Ectodermal cell (in vitro differentiated cells): ENCODE results near the gene TMEM271.

Experiments
- H3K27ac ChIP-seq: 2 replicates; pipeline ENCODE4 v1.7.0; 2013; ENCODE audit warnings: mild to moderate bottlenecking, low read depth, low read length; ENCODE audit not compliant: insufficient read depth, poor library complexity, severe bottlenecking
- H3K27me3 ChIP-seq: 2 replicates; pipeline ENCODE4 v1.7.0; 2013; ENCODE audit warnings: mild to moderate bottlenecking, low read length; ENCODE audit not compliant: insufficient read depth, control insufficient read depth, poor library complexity, severe bottlenecking
- H3K36me3 ChIP-seq: one replicate; pipeline ENCODE4 v1.7.0; 2013; ENCODE audit warnings: low read length; ENCODE audit not compliant: control insufficient read depth, insufficient read depth
- H3K4me1 ChIP-seq: one replicate; pipeline ENCODE4 v1.7.0; 2013; ENCODE audit warnings: low read length; ENCODE audit not compliant: control insufficient read depth, insufficient read depth
- H3K4me3 ChIP-seq: 2 replicates; pipeline ENCODE4 v1.7.0; 2013; ENCODE audit warnings: low read depth, low read length, control low read depth; ENCODE audit not compliant: insufficient read depth
- H3K9me3 ChIP-seq: 2 replicates; pipeline ENCODE4 v1.7.0; 2013; ENCODE audit warnings: mild to moderate bottlenecking, low read length, moderate library complexity; ENCODE audit not compliant: control insufficient read depth
- WGBS, 2 experiments: methylation state at CpG; one replicate each; pipeline ENCODE4 v1.1.7; 2013; ENCODE audit warnings: missing lambda C conversion rate in 2 of 2; 5-methylcytosine and 5-hydroxymethylcytosine counted together

The TMEM271 gene

DNA sequence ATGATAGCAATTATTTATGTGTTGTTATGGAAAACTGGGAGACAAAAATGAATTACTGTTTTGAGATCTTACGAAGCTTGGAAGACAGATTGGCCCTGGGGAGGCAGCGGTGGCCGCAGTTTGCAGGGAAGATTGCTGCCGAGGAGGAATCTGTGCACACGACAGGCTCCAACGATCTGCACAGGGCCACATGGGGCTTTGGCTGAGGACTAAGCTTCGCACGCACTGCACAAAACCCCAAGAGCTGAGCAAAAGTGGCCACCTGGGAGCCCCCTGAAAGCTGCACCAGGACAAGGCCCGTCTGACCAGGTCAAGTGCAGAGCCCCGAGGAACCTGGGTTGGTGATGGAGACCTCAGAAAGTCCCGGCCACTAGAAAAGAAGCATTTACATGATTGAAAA, 44.1 kb upstream of the TMEM271 start:
- Histone ChIP-seq H3K4me1 (peaks cover 17% of the 10 kb centered on the region), H3K4me3 (no peak overlapping the region), H3K27me3 (no peaks in the 10 kb centered on the region), H3K9me3 (no peaks in the 10 kb centered on the region), H3K36me3 (no peaks in the 10 kb centered on the region), H3K27ac (no peak overlapping the region)
- 90 to 91% methylated on average over 11 of the region's 11 CpGs for WGBS, 2 experiments

DNA sequence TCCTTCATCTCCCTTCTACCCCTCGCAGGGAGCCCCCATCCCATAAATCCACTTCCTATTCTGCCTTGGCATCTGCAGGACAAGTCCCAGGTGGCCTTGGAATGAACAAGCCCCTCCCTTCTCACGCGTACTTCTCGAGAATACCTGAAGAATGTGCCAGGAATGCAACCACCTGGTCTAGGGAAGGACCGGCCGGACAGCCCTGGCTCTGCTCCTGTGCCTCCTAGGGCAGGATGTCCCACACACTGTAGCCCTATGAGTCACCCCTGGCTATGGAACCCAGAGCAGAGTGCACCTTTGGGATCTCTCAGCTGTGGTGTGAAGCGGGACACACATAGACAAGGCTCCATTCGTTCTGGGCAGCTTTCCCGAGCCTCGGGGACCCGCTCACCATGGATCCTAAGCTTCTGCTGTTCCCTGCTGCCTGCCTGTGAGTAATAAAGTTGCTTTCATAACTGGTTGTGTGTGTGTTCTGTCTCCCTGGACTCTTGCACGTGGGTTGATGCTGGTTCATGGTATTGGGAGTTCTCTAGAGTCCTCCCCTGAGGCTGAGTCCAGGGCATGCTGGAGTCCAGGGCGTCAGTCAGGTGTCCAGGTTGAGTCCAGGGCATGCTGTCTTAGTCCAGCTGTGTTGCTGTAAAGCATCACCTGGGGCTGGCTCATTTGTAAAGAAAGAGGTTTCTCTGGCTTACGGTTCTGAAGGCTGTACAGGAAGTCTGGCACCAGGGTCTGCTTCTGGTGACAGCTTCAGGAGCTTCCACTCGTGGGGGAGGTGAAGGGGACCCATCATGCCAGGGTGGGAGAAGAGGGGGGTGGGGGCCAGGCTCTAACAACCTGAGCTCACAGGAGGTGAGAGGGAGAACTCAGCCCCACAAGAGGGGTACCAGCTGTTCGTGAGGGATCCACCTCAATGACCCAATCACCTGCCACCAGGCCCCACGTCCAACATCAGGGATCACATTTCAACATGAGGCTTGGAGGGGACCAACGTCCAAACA, 41.8 kb upstream of the TMEM271 start:
- H3K27ac ChIP-seq: no peak overlapping the region
- no peaks in the 10 kb centered on the region for H3K9me3 ChIP-seq
- no peaks in the 10 kb centered on the region for H3K4me1 ChIP-seq
- H3K4me3 ChIP-seq: no peak overlapping the region
- no peaks in the 10 kb centered on the region for H3K36me3 ChIP-seq
- WGBS, 2 experiments: 82% methylated on average over 18 of the region's 18 CpGs
- peaks cover 3% of the 10 kb centered on the region for H3K27me3 ChIP-seq

DNA sequence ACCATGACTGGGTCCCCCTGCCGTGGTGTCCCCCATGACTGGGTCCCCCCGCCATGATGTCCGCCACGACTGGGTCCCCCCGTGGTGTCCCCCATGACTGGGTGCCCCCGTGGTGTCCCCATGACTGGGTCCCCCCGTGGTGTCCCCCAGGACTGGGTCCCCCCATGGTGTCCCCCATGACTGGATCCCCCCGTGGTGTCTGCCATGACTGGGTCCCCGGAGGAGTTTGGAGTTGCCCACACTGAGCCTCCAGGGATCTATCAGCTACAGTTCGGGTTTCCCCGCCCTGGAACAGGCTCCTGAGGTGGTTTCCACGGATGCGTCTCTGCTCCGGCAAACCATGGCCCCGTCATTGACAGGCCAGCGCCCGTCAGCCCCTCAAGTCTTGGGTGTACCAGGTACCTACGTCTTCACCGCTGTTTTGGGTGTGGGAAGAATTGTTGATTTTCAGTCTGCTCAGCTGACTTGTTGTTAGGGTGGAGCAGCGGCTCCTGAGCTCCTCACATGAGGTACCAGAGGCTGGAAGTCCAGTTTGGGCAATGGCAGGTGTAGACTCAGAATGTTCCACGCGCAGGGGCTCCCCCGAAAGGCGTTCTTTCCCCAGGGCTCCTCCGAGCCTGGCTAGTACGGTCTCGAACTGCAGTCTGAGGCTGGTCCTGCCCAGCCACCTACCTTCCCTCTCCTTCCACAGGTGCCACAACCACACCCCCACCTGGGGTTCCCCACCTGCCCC, 41.0 kb upstream of the TMEM271 start:
- H3K9me3 ChIP-seq: no peaks in the 10 kb centered on the region
- no peak overlapping the region for H3K27ac ChIP-seq
- peaks cover 3% of the 10 kb centered on the region for H3K27me3 ChIP-seq
- no peaks in the 10 kb centered on the region for H3K4me1 ChIP-seq
- no peak overlapping the region for H3K4me3 ChIP-seq
- WGBS, 2 experiments: 94 to 95% methylated on average over 27 of the region's 27 CpGs
- no peaks in the 10 kb centered on the region for H3K36me3 ChIP-seq

DNA sequence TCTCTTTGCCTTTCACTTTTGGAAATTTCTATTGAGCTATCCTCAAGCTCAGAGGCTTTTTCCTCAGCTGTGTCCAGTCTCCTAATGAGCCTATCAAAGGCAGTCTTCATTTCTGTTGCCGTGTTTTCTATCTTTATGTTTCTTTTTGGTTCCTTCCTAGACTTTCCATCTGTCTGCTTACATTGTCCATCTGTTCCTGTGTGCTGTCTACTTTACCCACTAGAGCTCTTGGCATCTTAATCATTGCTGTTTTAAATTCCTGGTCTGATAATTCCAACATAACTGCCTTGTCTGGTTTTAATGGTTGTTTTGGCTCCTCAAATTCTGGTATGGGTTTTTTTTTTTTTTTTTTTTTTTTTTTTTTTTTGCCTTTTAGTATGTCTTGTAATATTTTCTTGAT, 40.0 kb upstream of the TMEM271 start:
- no peak overlapping the region for H3K4me3 ChIP-seq
- 87 to 94% methylated on average over 1 of the region's 1 CpG for WGBS, 2 experiments
- no peaks in the 10 kb centered on the region for H3K36me3 ChIP-seq
- H3K4me1 ChIP-seq: no peaks in the 10 kb centered on the region
- no peak overlapping the region for H3K27ac ChIP-seq
- no peaks in the 10 kb centered on the region for H3K9me3 ChIP-seq
- peaks cover 3% of the 10 kb centered on the region for H3K27me3 ChIP-seq

DNA sequence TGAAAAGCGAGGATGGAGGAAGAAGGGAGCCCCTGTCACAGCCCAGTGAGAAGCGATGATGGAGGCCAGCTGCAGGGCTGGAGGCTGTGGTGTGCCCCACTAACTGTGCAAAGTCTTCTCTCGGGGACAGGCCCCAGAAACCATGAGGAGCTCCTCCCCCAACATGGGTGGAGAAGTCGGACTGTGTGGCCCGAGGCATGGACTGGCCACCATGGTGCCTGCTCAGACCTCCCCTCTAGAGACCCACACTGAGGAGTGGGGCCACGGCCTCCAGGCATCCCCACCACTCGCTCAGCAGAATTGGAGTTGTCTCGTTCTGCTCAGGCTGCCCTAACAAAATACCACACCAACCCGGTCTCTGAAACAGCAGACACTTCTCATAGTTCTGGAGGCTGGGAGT, 37.0 kb upstream of the TMEM271 start:
- no peaks in the 10 kb centered on the region for H3K4me1 ChIP-seq
- H3K27me3 ChIP-seq: peaks cover 3% of the 10 kb centered on the region
- H3K27ac ChIP-seq: no peak overlapping the region
- H3K36me3 ChIP-seq: no peaks in the 10 kb centered on the region
- no peaks in the 10 kb centered on the region for H3K9me3 ChIP-seq
- H3K4me3 ChIP-seq: no peak overlapping the region
- 90 to 91% methylated on average over 9 of the region's 9 CpGs for WGBS, 2 experiments

DNA sequence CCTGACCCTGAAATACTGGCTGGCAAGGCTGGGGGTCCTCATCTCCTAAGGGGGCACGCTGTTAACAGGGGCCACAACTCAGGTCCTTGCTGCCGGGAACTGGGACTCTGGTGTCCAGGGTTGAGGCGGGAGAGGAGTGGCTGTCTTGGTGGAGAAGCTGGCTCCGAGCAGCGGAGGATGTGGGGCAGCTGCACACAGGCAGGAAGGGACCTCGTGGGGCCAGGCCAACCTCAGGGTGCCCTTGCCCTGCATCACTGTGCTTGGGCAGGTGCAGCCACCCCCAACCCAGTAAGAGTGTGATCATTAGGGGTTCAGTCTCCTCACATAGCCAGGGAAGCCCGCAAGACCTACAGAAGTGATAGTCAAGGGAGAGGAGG, 36.6 kb upstream of the TMEM271 start:
- Histone ChIP-seq H3K27me3 (peaks cover 3% of the 10 kb centered on the region), H3K36me3 (no peaks in the 10 kb centered on the region)
- 83 to 90% methylated on average over 7 of the region's 7 CpGs for WGBS, 2 experiments

DNA sequence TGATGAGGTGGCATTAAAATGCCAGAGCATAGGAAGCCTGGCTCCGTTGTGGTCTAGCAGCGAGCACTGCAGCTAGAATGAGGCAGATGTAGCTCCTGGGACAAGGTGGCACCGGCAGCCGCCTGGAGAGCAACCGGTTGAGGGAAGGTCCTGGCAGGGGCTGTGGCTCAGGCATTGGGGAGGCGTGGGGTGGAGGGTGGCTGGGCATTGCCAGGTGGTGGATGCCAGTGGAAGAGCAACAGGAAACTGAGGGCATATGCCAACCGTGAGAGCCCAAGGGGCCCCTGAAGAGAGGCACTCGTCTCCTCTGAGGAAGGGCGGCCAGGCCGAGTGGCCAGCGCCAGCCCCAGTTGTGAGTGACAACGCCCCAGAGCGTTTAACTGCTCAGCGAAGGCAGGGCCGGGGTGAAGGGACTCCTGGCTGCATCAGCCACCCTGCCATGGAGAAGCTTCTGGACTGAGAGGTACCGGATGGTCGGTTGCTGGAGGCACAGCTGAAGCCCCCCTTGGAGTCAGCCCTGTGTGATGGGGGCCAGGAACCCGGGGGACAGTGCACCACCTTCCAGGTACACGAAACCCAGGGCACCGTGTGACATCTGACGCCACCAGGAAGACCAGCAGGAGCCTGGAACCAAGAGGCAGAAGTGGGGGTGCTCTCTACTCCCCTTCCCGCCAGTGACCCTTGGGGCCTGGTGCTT, 36.1 kb upstream of the TMEM271 start:
- 91 to 92% methylated on average over 22 of the region's 22 CpGs for WGBS, 2 experiments
- H3K9me3 ChIP-seq: no peaks in the 10 kb centered on the region

More for the DNA sequence above, 36.6 kb upstream of the TMEM271 start:
- H3K27ac ChIP-seq: no peak overlapping the region
- no peaks in the 10 kb centered on the region for H3K9me3 ChIP-seq
- H3K4me3 ChIP-seq: no peak overlapping the region
- no peaks in the 10 kb centered on the region for H3K4me1 ChIP-seq

DNA sequence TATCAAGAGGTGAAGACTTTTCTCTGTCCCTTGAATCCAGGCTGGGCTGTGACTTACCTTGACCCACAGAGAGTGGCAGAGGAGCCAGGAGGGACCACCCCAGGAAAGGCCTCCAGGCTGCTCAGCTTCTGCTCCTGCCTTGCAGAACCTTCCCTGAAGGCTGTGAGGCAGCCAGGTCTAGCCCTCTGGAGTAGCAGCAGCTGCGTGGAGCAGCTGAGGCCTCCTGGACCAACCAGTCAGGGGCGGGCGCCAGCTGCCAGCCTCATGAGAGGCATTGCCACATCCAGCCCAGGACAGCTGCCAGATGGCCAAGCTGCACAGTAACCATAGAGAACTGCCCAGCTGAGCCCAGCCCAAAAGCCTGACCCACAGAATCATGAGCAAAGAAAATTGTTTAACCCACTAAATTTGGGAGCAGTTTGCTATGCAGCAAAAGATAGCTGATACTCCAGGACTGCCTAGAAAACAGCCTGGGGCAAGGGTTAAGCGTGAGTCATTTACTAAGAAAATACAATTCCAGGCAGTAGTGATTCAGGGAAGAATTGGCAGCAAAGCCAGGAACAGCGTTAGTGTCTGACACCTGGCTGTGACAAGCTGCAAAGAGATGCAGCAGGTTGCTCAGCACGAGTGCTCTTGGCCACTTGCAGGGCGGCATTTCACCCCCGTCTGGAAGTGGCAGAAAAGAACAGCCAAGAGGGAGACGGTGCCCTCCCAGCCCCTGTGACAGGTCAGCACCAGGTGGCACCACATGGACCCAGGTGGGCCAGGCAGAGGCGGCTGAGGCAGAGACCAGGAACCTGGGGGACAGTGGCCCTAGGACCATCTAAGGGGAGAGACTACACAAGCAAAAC, 34.5 kb upstream of the TMEM271 start:
- no peaks in the 10 kb centered on the region for H3K9me3 ChIP-seq
- H3K4me1 ChIP-seq: no peaks in the 10 kb centered on the region
- 66 to 70% methylated on average over 10 of the region's 10 CpGs for WGBS, 2 experiments
- no peaks in the 10 kb centered on the region for H3K36me3 ChIP-seq
- no peak overlapping the region for H3K27ac ChIP-seq
- H3K4me3 ChIP-seq: no peak overlapping the region
- peaks cover 3% of the 10 kb centered on the region for H3K27me3 ChIP-seq

More for the DNA sequence above, 36.1 kb upstream of the TMEM271 start:
- Histone ChIP-seq H3K4me1 (no peaks in the 10 kb centered on the region), H3K27me3 (peaks cover 3% of the 10 kb centered on the region), H3K36me3 (no peaks in the 10 kb centered on the region), H3K27ac (no peak overlapping the region), H3K4me3 (no peak overlapping the region)

DNA sequence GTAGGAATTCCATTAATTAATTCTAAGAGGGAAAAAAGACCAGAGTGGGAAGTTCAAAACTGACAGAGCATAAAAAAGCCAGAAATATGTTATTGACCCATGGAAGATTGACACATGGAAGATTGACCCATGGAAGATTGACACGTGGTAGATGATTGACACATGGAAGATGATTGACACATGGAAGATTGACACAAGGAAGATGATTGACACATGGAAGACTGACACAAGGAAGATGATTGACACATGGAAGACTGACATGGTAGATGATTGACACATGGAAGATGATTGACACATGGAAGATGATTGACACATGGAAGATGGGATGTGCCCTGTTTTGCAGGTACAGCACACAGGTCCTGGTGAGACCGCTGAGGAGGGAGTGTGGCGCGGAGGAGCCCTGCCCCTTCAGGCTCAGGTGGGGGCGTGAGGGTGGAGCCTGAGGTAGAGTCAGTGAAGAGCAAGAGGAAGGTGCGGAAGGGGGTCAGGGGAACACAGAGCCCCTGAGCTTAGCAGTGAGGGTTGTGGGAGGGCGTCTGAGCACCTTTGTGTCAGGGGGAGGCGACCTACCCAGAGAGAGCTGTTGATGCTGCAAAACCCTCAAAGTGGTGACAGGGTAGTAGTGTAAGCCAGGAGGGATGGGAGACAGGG, 33.4 kb upstream of the TMEM271 start:
- Histone ChIP-seq H3K9me3 (no peaks in the 10 kb centered on the region), H3K27ac (no peak overlapping the region), H3K36me3 (no peaks in the 10 kb centered on the region), H3K4me1 (no peaks in the 10 kb centered on the region), H3K27me3 (peaks cover 3% of the 10 kb centered on the region), H3K4me3 (no peak overlapping the region)
- 87 to 89% methylated on average over 8 of the region's 8 CpGs for WGBS, 2 experiments
